Stimulated activated CD8-positive, alpha-beta memory T cell treated with anti-CD3 and anti-CD28 coated beads, Interleukin-2, amount 100 ng/mL, for 1 hour (primary cell): ENCODE results near the gene NBPF15.
"Not testable (repeated sequence)": the region's sequence is repeated elsewhere in the genome, so short reads cannot be mapped to it uniquely, and the experiment has no call there.

Source experiments
- DNase-seq, 2 donors: peaks; one replicate each; pipeline ENCODE4 v3.0.0-alpha.2; 2020; ENCODE audit warnings: low read depth in 2 of 2

Gene NBPF15, protein sequence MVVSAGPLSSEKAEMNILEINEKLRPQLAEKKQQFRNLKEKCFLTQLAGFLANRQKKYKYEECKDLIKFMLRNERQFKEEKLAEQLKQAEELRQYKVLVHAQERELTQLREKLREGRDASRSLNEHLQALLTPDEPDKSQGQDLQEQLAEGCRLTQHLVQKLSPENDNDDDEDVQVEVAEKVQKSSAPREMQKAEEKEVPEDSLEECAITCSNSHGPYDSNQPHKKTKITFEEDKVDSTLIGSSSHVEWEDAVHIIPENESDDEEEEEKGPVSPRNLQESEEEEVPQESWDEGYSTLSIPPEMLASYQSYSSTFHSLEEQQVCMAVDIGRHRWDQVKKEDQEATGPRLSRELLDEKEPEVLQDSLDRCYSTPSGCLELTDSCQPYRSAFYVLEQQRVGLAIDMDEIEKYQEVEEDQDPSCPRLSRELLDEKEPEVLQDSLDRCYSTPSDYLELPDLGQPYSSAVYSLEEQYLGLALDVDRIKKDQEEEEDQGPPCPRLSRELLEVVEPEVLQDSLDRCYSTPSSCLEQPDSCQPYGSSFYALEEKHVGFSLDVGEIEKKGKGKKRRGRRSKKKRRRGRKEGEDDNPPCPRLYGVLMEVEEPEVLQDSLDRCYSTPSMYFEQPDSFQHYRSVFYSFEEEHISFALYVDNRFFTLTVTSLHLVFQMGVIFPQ

DNA sequence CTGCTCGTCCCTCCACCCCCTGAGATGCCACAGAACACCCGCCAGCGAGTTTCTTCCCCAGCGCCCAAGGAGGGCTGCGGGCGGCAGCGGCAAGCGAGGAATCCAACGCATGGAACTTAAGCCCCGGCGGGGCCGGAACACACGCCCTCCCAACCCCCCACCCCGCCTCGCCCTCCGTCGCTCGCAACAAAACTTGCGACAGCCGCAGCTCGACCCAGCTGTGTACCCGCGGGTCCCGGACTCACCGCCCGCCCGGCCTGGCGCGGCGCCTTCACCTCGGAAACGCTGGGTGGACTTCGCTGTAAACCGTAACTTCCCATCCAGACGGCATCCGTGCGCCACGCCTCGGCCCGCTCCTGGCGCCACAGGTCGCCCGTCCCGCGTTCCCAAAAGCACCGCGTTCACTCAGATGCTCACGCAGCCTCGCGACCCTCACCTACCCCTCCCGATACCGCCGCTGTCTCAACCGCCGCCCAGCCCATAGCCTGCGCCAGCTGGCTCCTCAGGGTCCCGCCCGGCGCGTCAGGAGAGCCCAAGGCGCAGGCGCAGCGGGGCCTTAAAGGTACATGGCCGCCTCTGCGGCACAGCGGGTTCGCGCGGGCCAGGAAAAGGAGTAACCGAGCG lies at the start of gene NBPF15:
NBPF15 (minus strand) TSS at position 534 of the 624 bp plus-strand sequence. CDS start 21,666 bp downstream, outside the sequence.
- DNase-seq = peak; percentile 4 to 51

DNA sequence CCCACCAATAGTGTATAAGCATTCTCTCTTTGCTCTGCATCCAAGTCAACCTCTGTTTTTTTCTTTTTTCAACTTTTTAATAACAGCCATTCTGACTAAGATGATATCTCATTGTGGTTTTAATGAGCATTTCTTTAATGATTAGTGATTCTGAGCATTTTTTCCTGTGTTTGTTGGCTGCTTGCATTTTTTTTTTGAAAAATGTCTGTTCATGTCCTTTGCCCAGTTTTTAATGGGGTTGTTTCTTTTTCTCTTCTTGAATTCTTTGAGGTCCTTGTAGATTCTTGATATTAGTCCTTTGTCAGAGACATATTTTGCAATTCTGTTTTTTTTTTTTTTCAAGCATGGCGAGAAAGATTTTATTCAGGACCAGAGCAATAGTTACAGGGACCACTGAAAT lies 35.0 kb upstream of the NBPF15 start:
- not testable (repeated sequence) for DNase-seq

DNA sequence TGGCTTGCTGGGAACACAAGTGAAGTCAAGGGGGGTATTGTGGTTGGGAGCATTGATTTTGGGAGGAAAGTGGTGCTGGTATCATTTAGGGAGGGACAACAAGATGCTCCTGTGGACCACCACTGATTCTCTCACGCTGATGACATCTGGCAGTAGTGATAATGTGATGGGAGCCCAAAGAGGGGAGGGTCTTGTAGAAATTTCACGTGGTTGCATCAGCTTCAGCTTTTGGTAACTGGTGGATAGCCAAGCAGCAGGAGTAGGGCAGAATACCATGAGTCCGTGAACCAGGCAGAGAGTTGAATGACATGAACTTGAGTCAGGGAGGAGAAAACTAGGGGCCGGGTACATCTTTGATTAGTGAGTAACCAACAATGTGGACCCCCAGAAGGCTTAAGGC lies 32.7 kb upstream of the NBPF15 start:
- not testable (repeated sequence) for DNase-seq

DNA sequence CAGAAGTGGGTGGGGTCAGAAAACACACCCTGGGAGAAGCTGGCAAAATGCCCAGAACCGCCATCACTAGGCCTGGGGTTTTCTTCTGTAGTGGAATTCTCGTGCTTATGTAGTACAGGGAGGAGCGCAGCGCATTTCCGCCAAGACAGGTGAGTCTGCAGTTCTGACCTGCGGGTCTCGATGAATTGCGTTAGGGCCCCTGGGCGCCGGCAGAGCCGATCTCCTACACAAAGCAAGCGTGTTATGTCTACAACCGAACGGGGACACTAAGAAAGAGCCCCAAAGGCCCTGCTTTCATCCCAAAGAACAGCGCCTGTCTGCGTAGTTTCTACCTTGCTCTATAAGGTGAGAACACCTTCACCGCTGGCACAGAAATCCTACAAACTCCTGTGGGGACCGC lies 28.9 kb upstream of the NBPF15 start:
- DNase-seq = not testable (repeated sequence)

DNA sequence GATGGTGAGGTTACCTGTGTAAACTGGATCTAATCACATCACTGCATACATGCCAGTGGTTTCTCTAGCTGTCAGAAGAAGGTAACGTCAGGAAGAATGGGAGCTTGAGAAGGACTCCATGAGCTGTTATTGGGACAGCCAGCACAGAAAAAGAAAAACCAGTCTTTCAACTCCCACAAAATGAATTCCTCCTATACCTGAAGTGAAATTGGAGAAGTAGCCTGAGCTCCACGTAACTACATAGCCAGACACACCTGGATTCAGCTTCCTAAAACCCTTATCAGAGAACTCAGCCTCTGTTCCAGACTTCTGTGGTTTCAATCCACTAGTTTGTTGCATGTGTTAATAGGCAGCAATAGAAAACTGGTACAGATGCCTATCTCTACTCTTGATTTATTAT lies 25.5 kb upstream of the NBPF15 start:
- not testable (repeated sequence) for DNase-seq

DNA sequence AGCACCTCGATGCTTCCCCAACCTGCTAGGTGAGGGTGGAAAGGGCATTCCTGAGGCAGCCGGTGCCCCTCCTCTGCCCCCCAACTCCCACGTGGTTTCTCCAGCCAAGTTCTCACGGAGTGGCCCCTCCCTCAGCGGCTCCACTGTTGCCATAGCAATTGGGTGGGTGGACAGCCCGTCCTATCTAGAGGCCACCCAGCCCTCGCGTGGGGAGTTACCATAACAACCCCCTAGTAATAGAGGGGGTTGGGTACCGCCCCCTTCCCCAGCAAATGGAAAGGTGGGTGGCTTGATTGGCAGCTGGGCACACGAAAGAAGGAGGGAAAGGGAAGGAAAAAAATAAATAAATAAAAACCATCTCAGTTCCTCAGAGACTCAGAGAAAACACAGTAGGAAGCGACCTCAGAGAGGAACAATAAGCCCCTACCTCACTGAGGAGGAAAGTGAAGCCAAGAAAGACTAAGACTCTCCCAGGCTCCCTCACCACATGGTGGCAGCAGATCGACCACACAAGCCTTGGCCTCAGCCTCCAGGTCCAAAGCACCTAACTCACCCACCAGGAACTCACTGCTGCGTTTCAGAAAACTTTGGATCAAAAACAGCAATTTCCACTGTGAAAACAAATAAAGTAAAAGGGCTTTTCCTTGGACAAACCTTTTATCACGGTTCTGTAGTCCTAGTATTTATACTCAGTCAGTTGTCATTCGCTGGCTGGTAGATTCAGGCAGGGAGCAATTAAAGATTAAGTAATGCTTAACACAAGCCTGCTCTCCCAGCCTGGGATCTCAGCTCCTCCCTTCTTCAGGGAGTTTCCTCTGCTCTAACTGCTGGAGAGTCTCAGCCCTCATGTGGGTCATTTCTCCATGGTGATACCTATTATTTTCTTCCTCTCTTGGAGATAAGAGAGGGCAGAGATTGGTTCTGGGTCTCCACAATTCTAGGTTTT lies 23.9 kb upstream of the NBPF15 start:
- not testable (repeated sequence) for DNase-seq

DNA sequence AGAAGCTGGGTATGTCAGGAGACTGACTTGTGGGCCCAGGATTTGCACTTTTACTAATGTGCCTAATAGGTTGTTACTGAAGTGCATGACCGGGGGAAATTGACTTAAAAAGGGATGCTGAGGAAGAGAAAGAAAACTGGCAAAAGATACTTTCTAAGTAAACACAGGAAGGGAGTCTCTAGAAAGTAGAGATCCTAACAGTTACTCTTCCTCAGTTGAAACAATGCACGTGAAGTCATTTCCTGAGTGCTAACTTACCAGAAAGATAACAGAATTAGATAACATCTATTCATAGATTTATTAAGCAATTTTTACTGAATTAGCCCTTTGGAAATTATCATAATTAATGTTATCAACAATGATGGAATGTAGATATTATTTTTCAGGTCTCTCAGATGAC lies 12.4 kb upstream of the NBPF15 start:
- DNase-seq = not testable (repeated sequence)

DNA sequence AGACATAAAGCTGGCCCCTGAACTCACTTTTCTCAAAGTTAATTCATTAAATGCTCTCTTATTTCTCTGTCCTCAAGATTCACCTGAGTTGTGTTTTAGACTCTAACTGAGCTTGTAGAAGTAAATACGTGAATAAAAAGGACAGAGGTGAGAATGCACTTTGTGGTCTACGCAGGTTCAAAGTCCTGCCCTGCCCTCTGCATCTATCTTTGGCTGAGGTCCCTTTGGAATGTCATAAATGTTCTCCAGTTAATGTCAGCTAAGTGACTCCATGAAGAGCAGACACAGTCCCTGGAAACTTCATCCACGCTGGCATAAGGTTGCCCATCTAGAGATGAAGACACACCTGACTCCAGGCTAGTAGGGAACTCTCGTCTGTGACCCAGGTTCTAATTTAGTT lies 10.0 kb upstream of the NBPF15 start:
- DNase-seq = not testable (repeated sequence)

DNA sequence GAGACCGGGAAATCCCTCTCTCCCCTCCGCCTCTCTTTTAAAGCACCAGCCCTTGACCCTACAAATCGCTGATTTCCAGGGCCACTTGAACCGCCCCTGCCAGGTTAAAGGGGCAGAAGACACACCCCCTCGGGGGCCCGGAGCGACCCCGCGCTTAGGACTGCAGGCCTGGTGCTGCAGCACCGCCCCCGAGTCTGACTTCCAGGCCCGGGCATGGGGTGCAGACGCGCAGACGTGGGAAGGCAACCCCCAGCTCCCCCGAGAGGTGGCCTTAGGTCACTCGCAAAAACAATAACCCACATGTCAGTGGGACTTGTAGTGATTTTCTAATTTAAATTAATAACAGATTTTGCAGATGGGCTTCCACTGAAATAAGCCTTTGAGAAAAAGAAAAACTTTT lies 309 bp upstream of the NBPF15 start:
- not testable (repeated sequence) for DNase-seq

DNA sequence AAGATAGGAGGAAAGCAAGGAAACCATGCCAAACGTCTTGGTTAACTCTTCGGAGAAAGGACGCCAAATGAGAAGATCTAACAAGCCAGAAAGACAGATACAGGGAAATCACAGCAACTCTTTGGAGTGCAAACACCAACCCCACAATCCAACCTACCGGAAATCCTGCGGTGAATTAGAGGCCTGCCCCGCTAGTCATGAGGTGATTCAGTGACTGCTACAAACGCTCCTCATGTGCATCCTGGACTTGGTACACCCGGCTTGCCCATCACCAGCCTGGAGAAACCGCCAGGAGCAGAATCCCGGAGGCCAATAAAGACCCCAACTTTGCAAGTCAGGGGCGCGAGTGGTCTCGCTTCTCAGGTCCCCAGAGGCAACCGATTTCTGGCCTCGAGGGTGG lies 783 bp downstream of the NBPF15 start:
- DNase-seq = not testable (repeated sequence)

DNA sequence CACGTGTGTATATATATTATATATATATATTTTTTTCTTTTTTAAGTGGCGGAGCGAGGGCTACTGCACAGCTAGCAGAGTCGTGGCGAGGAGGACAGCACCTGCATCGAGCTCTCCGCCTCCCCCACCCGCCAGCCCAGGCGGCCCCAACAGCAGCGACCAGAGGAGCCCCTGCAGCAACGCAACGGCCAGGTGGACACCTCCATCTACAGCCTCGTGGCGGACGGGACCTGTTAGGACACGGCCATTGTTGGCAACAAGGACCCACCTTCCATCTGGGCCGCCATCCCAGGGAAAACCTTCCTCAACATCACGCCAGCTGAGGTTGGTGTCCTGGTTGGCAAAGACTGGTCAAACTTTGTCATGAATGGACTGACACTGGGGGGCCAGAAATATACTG lies 19.1 kb downstream of the NBPF15 start:
- DNase-seq = not testable (repeated sequence)

DNA sequence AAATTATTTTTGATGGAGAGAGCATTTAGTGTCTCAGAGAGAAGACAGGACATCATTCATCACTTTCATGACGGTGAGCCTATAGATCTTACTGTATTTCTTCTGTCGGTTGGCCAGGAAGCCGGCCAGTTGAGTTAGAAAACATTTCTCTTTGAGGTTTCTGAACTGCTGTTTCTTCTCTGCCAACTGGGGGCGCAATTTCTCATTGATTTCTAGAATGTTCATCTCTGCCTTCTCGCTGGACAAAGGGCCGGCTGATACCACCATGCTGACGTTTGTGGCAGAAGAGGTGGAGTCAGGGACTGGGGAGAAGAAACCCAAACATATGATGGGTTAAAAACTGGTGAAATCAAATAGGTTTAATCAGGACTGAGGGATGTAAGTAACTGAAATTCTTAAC lies 21.7 kb downstream of the NBPF15 start:
- DNase-seq = not testable (repeated sequence)

DNA sequence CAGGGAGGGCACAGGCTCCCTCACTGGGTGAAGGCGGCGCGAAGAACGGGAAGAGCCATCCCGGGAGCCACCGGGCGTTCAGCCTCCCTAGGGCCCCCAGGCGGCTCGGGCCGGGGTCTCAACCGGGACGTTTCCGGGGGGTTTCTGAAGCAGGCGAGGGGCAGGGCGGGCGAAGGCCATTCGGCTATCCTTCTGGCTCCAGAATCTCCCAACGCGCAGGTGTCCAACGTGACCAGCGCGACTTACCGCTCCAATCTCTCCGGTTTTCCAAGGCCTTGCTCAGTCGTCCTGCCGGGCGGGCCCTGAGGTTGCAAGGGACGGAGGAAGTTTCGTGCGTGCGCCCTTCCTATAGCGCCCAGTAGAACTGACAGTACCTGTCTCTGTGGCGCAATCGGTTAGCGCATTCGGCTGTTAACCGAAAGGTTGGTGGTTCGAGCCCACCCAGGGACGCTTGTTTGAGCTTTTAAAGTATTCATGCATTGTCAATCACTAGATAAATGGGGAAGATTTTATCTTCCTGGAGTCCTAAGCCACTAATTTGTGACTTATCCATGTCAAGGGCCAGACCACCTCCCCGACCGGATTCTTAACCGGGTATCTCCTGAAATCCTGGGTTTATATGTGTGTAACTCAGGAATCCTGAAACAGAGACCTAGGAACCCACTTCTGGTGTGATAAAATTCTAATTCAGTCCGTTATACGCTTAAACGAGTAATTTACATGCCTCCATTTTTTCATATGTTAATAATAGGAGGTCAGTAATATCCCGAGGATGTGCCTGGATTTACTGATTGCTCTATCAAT lies 42.4 kb downstream of the NBPF15 start:
- DNase-seq = peak; percentile 14 to 28

DNA sequence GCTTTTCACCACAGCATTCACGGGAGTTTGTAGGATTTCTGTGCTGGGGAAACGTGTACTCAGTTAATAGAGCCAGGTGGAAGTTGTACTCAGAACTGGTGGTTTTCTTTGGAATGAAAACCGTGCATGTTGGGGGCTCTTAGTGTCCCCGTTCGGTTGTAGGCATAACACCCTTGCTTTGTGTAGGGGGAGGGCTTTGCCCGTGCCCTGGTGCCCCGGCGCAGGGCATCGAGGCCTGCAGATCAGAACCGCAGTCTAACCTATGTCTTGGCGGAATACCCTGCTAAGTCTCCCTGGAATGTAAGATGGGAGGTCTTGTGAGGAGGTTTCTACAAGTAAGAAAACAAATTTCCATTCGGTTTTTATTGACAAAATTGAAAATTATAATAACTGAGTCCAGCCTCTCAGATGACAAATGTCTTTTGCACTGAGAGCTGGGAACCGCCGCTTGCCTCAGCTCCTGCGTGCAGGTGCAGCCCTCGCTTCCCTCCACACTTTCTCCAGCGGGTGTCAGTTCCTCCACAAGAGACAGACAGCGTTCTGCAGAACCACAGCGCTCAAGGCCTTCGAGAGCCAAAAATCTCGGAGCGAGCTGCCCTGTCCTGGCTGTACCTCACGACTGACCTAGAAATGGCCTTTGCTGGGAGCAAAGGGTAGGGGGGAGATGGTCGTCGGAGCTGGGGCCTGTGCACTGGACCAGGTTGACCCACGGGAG lies 47.9 kb downstream of the NBPF15 start:
- not testable (repeated sequence) for DNase-seq

DNA sequence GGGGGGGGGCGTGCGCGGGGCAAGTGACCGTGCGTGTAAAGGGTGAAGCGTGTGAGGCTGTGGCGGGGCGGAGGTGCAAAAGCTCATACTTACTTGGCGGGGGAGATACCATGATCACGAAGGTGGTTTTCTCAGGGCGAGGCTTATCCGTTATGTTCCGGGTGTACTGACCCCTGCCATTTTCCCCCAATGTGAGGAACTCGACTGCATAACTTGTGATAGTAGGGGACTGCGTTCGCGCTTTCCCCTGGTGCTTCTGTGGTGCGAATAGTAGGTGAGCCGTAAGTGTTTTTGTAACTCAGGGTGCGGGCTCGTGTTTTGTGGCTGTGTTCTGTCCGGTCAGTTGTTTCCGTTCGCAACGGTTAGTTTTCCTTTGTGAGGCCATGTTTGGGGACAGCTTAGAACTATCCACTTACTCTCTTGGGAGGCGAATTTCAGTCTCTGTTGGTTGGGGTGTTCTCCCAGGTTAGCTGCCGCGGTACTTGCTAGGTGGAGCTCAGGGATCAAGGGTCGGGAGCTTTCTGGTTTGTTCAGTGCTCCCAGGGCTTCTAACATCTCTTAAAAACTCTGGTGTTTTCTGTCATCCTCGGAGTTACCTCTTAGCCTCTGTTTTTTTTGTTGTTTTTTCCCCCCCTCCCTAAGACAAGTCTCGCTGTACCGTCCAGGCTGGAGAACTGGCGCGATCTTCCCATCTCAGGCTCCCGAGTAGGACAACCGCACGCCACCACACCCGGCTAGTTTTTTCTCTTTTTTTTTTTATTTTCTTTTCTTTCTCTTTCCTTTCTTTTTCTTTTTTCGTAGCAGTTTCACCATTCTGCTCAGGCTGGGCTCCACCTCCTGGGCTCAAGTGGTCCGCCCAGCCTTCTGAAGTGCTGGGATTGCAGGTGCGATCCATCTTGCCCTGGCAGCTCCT lies 48.7 kb downstream of the NBPF15 start:
- peak; percentile 60 to 69 for DNase-seq

DNA sequence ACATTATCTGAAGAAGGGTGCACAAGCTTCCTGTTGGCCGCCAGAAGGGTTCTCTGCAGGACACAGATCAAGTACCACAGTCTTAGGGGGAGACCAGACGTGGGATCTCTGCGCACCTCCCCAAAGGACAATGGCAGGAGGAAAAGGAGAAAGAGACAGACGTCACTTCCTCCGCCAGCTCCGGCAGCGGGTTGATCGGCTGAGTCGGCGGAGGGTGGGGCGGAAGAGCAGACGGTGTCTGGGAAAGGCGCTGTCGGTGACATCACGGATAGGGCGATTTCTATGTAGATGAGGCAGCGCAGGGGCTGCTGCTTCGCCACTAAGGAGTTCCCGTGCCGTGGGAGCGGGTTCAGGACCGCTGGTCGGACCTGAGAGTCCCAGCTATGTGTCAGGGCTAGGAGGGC lies 49.4 kb downstream of the NBPF15 start:
- DNase-seq = peak; percentile 39 to 56

DNA sequence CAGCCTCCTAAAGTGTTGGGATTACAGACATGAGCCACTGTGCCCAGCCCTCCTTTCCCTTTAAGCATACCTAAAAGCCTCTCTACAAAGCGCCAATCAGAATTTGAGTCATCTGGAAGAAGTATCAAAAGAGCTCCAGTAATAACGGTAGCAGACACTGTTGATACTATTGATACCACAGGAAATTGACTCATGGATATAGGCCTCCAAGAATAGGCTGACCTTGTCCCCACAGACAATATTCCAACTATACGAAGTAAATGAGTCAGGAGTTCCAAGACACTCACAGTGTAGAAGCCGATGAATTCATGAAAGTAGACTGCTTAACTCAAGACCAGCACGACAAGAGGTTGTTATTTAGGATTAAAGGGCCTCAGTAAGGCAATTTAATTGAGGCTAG lies 58.7 kb downstream of the NBPF15 start:
- not testable (repeated sequence) for DNase-seq

DNA sequence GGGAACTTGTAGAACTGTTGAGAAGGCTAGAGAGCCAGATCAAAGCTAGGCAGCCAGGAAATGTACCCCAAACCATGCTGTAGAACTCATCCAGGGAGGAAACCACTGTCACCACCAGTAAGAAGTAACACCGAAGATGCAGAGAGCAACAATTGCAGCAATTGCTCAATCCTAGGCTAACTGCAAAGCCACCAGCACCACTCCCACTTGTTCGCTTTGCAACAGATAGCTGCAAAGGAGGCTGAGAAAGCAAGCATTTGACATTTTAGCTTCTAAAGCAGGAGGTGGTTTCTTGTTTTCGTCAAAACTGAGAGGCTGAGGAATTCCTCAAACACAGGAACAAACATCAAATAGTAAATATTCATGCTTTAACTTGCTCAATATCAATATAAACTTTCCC lies 89.8 kb downstream of the NBPF15 start:
- not testable (repeated sequence) for DNase-seq
